Endothelial cell of hepatic sinusoid (primary cell): ENCODE results near the gene ACAD10.

Experiments used
- in situ Hi-C: cut with HindIII; loops from 2 replicates; pipeline ENCODE4 v1.10.0; 2017; ENCODE audit warnings: low sequenced_read_pairs

ACAD10 gene

GRCh38 chr12:111775205-111776193 is 89.6 kb downstream of the ACAD10 start:
- in situ Hi-C loops = no loop called here

DNA sequence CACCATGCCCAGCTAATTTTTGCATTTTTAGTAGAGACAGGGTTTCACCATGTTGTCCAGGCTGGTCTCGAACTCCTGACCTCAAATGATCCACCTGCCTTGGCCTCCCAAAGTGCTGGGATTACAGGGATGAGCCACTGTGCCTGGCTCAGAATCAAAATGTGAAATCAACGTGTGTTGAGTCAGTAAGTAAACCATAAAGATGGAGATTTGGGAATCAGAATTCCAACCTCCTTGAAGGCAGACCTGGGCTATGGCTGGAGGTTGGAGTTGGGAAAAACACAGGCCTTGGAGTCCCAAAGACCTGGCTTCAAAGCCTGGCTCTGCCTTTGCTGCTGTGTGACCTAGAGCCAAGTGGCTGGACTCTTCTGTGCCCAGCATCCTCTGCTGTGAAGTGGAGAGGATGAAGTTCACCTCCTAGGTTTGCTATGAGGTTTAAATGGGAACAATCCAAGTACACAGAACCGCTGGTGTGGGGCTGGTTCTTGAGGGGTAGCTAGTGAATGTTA is 91.0 kb downstream of the ACAD10 start:
- in situ Hi-C loops = no loop called here

GRCh38 chr12:111777345-111778045 is 91.6 kb downstream of the ACAD10 start:
- in situ Hi-C loops = no loop called here

DNA sequence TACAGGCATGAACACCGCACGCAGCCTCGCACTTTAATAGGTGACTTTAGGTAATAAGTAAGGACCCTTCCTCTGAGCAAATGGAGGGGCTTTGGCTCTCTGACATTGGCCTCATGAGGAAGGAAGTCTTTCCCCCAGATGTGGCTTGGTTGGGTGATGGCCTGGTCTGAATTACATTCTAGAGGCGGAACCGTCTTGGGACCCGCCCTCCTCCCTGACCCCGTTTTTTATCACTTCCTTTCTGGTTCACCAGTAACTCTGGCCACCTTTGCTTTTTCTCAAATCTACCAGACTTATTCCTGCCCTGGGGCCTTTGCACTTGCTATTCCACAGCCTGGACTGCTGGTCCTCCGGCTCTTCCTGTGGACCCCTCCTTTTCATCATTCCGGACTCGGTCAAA is 94.3 kb downstream of the ACAD10 start:
- in situ Hi-C loops = no loop called here

GRCh38 chr12:111780615-111781014 is 94.8 kb downstream of the ACAD10 start:
- in situ Hi-C loops = no loop called here

DNA sequence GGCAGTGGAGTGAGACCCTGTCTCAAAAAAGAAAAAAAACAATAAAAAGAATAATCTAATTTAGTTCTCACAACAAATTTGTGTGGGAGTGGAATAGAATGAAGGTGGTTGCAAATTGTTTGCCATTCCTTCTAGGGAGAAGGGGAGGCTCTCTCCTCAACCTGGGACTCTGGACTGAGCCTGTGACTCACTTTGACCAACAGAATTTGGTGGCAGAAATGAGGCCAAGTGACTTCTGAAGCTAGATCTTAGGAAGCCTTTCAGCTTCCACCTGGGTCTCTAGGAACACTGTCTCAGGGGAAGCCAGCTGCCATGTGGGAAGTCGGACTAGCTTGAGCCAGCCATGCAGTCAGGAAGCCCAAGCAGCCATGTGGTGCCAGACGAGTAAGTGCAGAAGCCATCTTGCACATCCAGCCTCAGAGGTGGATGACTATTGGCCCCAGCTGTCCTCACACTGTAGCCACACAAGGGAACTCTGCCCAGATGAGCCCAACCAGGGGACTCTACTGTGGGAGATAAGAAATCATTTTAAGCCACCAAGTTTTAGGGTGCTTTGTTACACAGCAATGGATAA is 95.3 kb downstream of the ACAD10 start:
- in situ Hi-C loops = no loop called here

DNA sequence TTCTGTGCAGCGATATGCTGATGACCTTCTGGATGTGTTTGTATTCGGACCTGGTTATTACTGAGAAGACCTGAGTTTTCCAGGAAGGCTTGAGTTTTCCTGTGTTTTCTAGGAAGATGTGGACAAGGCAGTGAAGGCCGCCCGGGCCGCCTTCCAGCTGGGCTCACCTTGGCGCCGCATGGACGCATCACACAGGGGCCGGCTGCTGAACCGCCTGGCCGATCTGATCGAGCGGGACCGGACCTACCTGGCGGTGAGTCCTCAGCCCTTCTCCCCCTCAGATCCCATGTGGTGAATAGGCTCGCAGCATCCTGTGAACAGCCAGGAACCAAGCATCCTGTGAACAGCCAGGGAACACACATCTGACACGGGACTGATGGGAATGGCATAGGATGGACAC is 97.2 kb downstream of the ACAD10 start:
- in situ Hi-C loops = no loop called here

DNA sequence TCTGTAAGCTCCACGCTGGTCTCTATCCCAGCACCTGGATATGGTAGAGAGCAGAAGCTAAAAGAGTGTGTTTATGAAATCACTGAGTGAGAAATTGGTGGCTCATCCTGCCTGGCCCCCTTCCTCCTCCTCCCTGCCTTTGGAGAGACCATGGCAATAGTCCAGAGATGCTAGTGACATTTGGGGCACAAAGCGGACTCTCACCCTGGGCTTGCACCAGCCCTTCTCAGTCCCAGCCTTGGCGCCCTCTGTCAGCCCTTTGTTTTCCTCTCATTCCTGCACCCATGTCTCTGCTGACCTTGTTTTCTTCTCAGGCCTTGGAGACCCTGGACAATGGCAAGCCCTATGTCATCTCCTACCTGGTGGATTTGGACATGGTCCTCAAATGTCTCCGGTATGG is 99.1 kb downstream of the ACAD10 start:
- in situ Hi-C loops = no loop called here

DNA sequence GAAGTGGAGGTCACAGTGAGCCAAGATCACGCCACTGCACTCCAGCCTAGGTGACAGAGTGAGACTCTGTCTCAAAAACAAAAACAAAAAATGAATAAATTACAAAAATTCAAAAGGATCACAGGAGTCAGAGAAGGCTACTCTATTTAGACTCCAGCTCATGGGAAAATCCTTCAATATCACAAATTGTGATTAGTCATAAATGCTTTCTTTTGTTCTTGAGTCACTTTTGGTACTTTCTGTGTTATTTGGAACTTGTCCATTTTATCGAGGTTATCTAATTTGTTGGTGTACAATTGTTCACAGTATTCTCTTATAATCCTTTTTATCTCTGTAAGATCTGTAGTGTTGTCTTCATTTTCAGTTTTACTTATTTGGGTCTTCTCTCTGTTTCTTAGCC is 99.8 kb downstream of the ACAD10 start:
- in situ Hi-C loops = no loop called here

GRCh38 chr12:111788178-111788654 is 102.4 kb downstream of the ACAD10 start:
- in situ Hi-C loops = no loop called here

GRCh38 chr12:111789779-111790178 is 103.9 kb downstream of the ACAD10 start:
- in situ Hi-C loops = no loop called here

DNA sequence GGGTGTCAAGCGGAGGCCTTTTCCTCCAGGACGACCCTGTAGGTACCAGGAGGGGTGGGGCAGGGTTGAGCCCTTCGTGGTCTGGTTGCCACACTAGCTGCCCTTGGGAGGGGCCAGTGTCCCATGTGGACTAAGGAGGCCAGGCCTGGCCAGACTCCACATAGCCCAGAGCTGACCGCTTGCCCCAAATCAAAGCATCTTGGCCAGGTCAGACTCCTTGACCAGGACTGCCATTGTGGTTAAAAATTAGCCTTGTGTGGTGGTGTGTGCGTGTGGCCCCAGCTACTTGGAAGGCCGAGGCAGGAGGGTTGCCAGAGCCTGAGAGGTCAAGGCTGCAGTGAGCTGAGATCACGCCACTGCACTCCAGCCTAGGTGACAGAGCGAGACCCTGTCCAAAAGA is 105.7 kb downstream of the ACAD10 start:
- in situ Hi-C loops = no loop called here

- in situ Hi-C loops = no loop called here
Observed at GRCh38 chr12:111792155-111792855, 106.5 kb downstream of the ACAD10 start.

GRCh38 chr12:111792856-111793235 is 107.0 kb downstream of the ACAD10 start:
- in situ Hi-C loops = no loop called here

GRCh38 chr12:111798182-111798581 is 112.3 kb downstream of the ACAD10 start:
- in situ Hi-C loops = loop anchor here (5.0 kb wide), 1 partner anchor 56 kb away; no protein-coding TSS in a partner anchor

DNA sequence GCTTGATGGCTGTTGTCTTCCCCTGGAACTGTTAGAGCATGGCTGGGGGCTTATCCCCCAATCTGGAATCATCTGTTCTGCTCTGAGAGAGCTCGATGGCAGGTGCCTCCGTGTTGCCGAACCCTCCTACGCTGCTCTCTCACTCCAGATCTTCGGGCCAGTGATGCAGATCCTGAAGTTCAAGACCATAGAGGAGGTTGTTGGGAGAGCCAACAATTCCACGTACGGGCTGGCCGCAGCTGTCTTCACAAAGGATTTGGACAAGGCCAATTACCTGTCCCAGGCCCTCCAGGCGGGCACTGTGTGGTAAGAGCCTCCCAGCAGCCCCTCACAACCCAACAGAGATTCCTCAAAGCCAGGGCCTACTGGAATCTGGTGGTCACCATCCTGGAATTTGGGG is 113.9 kb downstream of the ACAD10 start:
- in situ Hi-C loops = loop anchor here (5.0 kb wide), 2 partner anchors 57 to 102 kb away; no protein-coding TSS in a partner anchor

DNA sequence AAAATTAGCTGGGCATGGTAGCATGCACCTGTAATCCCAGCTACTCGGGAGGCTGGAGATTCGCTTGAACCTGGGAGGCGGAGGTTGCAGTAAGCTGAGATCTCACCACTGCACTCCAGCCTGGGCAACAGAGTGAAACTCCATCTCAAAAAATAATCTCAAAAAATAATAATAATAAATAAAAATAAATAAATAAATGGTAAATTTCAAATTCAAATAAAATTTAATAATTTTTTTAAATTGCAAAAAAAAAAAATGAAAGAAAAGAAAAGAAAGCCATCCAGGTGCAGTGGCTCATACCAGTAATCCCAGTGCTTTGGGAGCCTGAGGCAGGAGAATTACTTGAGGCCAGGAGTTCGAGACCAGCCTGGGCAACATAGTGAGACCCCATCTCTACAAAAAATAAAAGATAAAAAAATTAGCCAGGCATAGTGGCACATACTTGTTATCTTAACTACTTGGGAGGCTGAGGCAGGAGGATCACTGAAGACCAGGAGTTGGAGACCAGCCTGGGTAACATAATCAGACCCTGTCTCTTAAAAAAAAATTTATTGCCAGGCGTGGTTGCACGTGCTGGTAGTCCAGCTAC is 117.3 kb downstream of the ACAD10 start:
- in situ Hi-C loops = loop anchor here (5.0 kb wide), 1 partner anchor 106 kb away; no protein-coding TSS in a partner anchor

GRCh38 chr12:111803851-111804250 is 118.0 kb downstream of the ACAD10 start:
- in situ Hi-C loops = loop anchor here (5.0 kb wide), 1 partner anchor 107 kb away; no protein-coding TSS in a partner anchor

DNA sequence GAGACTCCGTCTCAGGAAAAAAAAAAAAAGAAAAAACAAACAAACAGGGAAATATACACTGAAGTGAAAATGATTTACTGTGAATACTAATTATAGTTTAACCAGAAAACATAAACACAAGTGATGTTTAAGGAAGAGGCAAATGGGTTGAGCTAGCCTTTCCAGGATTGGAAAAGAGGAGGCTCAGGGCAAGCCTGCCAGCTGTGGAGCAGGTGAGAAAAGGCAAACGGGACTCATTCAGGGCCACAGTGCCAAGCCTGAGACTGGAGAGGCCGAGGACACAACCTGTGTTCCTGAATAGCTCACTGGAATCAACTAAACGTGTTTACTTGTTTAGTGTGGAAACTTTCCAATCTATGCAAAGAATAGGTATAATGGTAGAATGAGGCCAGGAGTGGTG is 120.5 kb downstream of the ACAD10 start:
- in situ Hi-C loops = no loop called here
